ENCODE results near the gene PGAP2. TPM values are rescaled to one million over a fixed set of nuclear protein-coding genes. Genes with fewer than 3 reads are reported as not detected.

Gene PGAP2
- total RNA-seq, 2 experiments from 2014 or later = 33.1 to 36.7 TPM

GRCh38 chr11:3854660-3854976 lies 46.3 kb downstream of the PGAP2 start:
- H3K9me3 Mint-ChIP-seq = no peaks in the 10 kb centered on the region
- DNase-seq = no peak
- peaks cover 54% of the 10 kb centered on the region for H3K4me1 Mint-ChIP-seq (ENCODE audit: low read depth)
- peaks cover 22% of the 10 kb centered on the region for H3K36me3 Mint-ChIP-seq (ENCODE audit: low read depth)
- POLR2A ChIA-PET = interaction anchor here (0.7 to 8.9 kb wide), 39 partner anchors 9 to 241 kb away, joined by 3 to 216 read pairs (median 5); partner anchors contain the start of gene RHOG
- no peak for TF ChIP-seq CTCF (IDR thresholded peaks at IDR 0.05)
- peak overlapping the region; percentile 98 for H3K27ac Mint-ChIP-seq
- CTCF ChIA-PET = interaction anchor here (0.6 to 26.5 kb wide), 60 partner anchors 13 to 250 kb away, joined by 3 to 775 read pairs (median 6); partner anchors contain the start of genes PGAP2, RHOG and RRM1
- intact Hi-C loops (cut with micrococcal nuclease) = loop anchor here (5.0 kb wide), 1 partner anchor 133 kb away; no protein-coding TSS in a partner anchor
- no peaks in the 10 kb centered on the region for H3K27me3 Mint-ChIP-seq
- ATAC-seq = no peak
- H3K4me3 Mint-ChIP-seq = peak overlapping the region; percentile 87

GRCh38 chr11:3854977-3855807 lies 46.8 kb downstream of the PGAP2 start, which contains the start of gene STIM1:
TSS of gene STIM1 (plus strand) at chr11:3855664. CDS start at chr11:3856271, 607 bp downstream.
- TF ChIP-seq CTCF (IDR thresholded peaks at IDR 0.05) = peak; percentile 89
- no peaks in the 10 kb centered on the region for H3K9me3 Mint-ChIP-seq
- peaks cover 22% of the 10 kb centered on the region for H3K36me3 Mint-ChIP-seq (ENCODE audit: low read depth)
- peak within 1 kb of the TSS; percentile 87 for H3K4me3 Mint-ChIP-seq
- ChIA-PET POLR2A (interaction anchor here (0.7 to 8.9 kb wide), 38 partner anchors 9 to 234 kb away, joined by 3 to 216 read pairs (median 5); partner anchors contain the start of gene RHOG), CTCF (interaction anchor here (0.6 to 26.5 kb wide), 61 partner anchors 14 to 250 kb away, joined by 3 to 775 read pairs (median 6); partner anchors contain the start of genes PGAP2, RHOG and RRM1)
- ATAC-seq (peak; percentile 79), DNase-seq (peak; percentile 98)
- peaks cover 60% of the 10 kb centered on the region for H3K4me1 Mint-ChIP-seq (ENCODE audit: low read depth)
- peak within 1 kb of the TSS; percentile 98 for H3K27ac Mint-ChIP-seq
- intact Hi-C loops (cut with micrococcal nuclease) = loop anchor here (5.0 kb wide), 3 partner anchors 37 to 132 kb away; no protein-coding TSS in a partner anchor
- H3K27me3 Mint-ChIP-seq = no peaks in the 10 kb centered on the region

GRCh38 chr11:3855808-3856491 lies 47.6 kb downstream of the PGAP2 start:
- intact Hi-C loops (cut with micrococcal nuclease) = loop anchor here (5.0 kb wide), 2 partner anchors 36 to 96 kb away; no protein-coding TSS in a partner anchor
- ChIA-PET CTCF (interaction anchor here (0.8 to 26.5 kb wide), 25 partner anchors 14 to 239 kb away, joined by 3 to 775 read pairs (median 15); partner anchors contain the start of genes PGAP2, RHOG and RRM1), POLR2A (interaction anchor here (1.3 to 8.9 kb wide), 21 partner anchors 12 to 224 kb away, joined by 3 to 216 read pairs (median 7); partner anchors contain the start of gene RHOG)
- no peak for TF ChIP-seq CTCF (IDR thresholded peaks at IDR 0.05)
- Mint-ChIP-seq H3K27me3 (no peaks in the 10 kb centered on the region), H3K4me1 (ENCODE audit: low read depth) (peaks cover 66% of the 10 kb centered on the region), H3K36me3 (ENCODE audit: low read depth) (peaks cover 23% of the 10 kb centered on the region), H3K4me3 (peak overlapping the region; percentile 82), H3K27ac (peak overlapping the region; percentile 91), H3K9me3 (no peaks in the 10 kb centered on the region)
- ATAC-seq (peak; percentile 8), DNase-seq (peak; percentile 77)

- peak overlapping the region; percentile 82 for H3K4me3 Mint-ChIP-seq
- DNase-seq = no peak
- intact Hi-C loops (cut with micrococcal nuclease) = loop anchor here (5.0 kb wide), 2 partner anchors 35 to 95 kb away; no protein-coding TSS in a partner anchor
- H3K36me3 Mint-ChIP-seq (ENCODE audit: low read depth) = peaks cover 26% of the 10 kb centered on the region
- no peak for TF ChIP-seq CTCF (IDR thresholded peaks at IDR 0.05)
- ChIA-PET CTCF (interaction anchor here (0.6 to 26.5 kb wide), 10 partner anchors 8 to 240 kb away, joined by 3 to 775 read pairs (median 30); partner anchors contain the start of gene RHOG), POLR2A (interaction anchor here (0.6 to 8.9 kb wide), 10 partner anchors 10 to 216 kb away, joined by 3 to 216 read pairs (median 4); partner anchors contain the start of gene RHOG)
- no peaks in the 10 kb centered on the region for H3K27me3 Mint-ChIP-seq
- ATAC-seq = no peak
- H3K4me1 Mint-ChIP-seq (ENCODE audit: low read depth) = peaks cover 70% of the 10 kb centered on the region
- peak overlapping the region; percentile 91 for H3K27ac Mint-ChIP-seq
- H3K9me3 Mint-ChIP-seq = no peaks in the 10 kb centered on the region
Measured at GRCh38 chr11:3856856-3857553, 48.6 kb downstream of the PGAP2 start.
